Stomach (tissue), 9 donors: Measurements from ENCODE around the gene TTC7B. TPM values are rescaled to one million over a fixed set of nuclear protein-coding genes. Genes with fewer than 3 reads are reported as not detected.

Experiments
- DNase-seq, 2 donors: peaks; one replicate each; pipeline versions ENCODE4 v3.0.0 to v3.0.0-alpha.2; 2013 to 2019
- H3K27ac ChIP-seq, 5 donors: fragments of 200-600 bp in 4 of 5; sonication (generic) in 4 of 5; one replicate each; pipeline ENCODE4 v1.5.1; 2013 to 2019; ENCODE audit warnings: mild to moderate bottlenecking in 1 of 5, moderate library complexity in 1 of 5
- H3K27me3 ChIP-seq, 3 donors: fragments of 200-600 bp; sonication (generic); one replicate each; pipeline ENCODE4 v1.5.1; 2017 to 2019; ENCODE audit warnings: mixed run types in 1 of 3
- H3K36me3 ChIP-seq, 4 donors: fragments of 200-600 bp; sonication (generic); 1 replicate in 3 of 4; 2 replicates in 1 of 4; pipeline ENCODE4 v1.5.1; 2016 to 2019
- H3K4me1 ChIP-seq, 4 donors: fragments of 200-600 bp; sonication (generic); one replicate each; pipeline ENCODE4 v1.5.1; 2016 to 2019
- H3K4me3 ChIP-seq, 4 donors: fragments of 200-600 bp; sonication (generic) in 3 of 4; one replicate each; pipeline ENCODE4 v1.5.1; 2016 to 2019; ENCODE audit warnings: mild to moderate bottlenecking in 1 of 4
- H3K9me3 ChIP-seq, 4 donors: fragments of 200-600 bp; sonication (generic); one replicate each; pipeline ENCODE4 v1.5.1; 2016 to 2019
- EP300 ChIP-seq: sonication (generic); formaldehyde crosslinking; IDR thresholded peaks from one replicate; pipeline ENCODE4 v1.6.1; 2017; ENCODE audit warnings: antibody characterized with exemption
- POLR2A ChIP-seq, 4 donors: fragments of 450-650 bp; IDR thresholded peaks; one replicate each; pipeline ENCODE4 v1.6.1; 2016; ENCODE audit warnings: antibody characterized with exemption in 4 of 4, control low read depth in 2 of 4, mild to moderate bottlenecking in 1 of 4, moderate library complexity in 1 of 4
- POLR2AphosphoS5 ChIP-seq, 3 donors: sonication (generic); formaldehyde crosslinking; IDR thresholded peaks; one replicate each; pipeline ENCODE4 v1.6.1; 2016; ENCODE audit warnings: antibody characterized with exemption in 3 of 3
- WGBS, 5 donors: extraction: QIAGEN DNeasy Blood & Tissue Kit in 3 of 5; methylation state at CpG; one replicate each; pipeline versions ENCODE4 v1.1.5 to v1.1.7; 2013 to 2018; 5-methylcytosine and 5-hydroxymethylcytosine counted together
- intact Hi-C: fragments of 100-400 bp; cut with DNase I; formaldehyde crosslinking; loops from one replicate; pipeline ENCODE4 v1.15.1; 2023; ENCODE audit warnings: low total_unique reads
- polyA plus RNA-seq, 3 donors: library from polyadenylated mRNA; stranded (reverse); fragments of 200-250 nt; gene quantifications; one replicate each; pipeline ENCODE4 v1.2.3, GENCODE V29; 2013
- total RNA-seq, 5 donors: library from RNA; depleted of rRNA; stranded (reverse); fragments of >200 nt; gene quantifications; one replicate each; pipeline versions ENCODE4 v1.1.0 to v1.2.3, GENCODE V29; 2014 to 2016
- TF ChIP-seq, protein P1 (sequence below), 7 experiments: fragments of 450-650 bp in 4 of 7; fragments of 200-600 bp in 3 of 7; sonication (generic) in 3 of 7; IDR thresholded peaks; one replicate each; pipeline ENCODE4 v1.5.1; 2016 to 2019; ENCODE audit warnings: antibody characterized with exemption in 7 of 7, control low read depth in 2 of 7, mild to moderate bottlenecking in 1 of 7
- donor health status: healthy with polysubstance abuse.
- donor health status: Bipolar disorder and iron deficiency.
- donor health status: healthy.

TTC7B gene
- total and polyA plus RNA-seq, 8 donors = 6.8 to 110 (median 17.7) TPM

DNA sequence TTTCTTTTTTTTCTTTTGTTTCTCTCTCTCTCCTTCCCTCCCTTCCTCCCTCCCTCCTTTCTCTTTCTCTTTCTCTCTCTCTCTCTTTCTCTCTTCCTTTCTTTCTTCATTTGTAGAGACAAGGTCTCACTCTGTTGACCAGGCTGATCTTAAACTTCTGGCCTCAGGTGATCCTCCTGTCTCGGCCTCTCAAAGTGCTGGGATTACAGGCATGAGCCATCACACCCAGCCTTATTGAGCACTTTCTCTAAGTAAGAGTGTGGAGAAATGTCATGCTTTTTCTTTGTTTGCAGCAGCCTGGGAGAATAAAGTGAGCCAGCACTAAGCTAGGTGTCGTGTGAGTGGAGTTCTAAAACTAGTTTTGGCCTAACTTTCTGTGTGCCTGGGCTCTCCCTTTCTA is 74.0 kb downstream of the TTC7B start:
- intact Hi-C loops = no loop called here

DNA sequence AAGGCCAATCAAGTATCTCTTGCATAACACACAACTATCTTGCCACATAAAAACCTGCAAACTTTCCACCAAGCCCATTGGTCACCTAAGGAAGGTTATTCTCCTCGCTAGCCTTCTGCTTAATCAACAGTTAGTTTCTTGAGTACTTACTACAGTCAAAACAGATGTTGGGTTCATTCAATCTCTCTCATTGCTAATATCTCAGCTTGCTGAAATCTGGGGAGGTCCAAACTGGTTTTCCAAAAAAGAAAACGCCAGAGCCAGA is 74.6 kb downstream of the TTC7B start:
- DNase-seq = no peak
- WGBS, 5 donors = 89 to 95% (median 94%) methylated on average over 2 of the region's 2 CpGs
- intact Hi-C loops = no loop called here
- TF ChIP-seq POLR2A (IDR thresholded peaks at IDR 0.05) = no peak
- peaks cover 0 to 30% (median 12%) of the 10 kb centered on the region in 4 donors for H3K4me1 ChIP-seq
- peaks cover 0 to 8% (median 0%) of the 10 kb centered on the region in 4 donors for H3K36me3 ChIP-seq
- no peak overlapping the region for H3K27ac ChIP-seq
- H3K4me3 ChIP-seq = no peak overlapping the region
- H3K27me3 ChIP-seq = no peaks in the 10 kb centered on the region
- H3K9me3 ChIP-seq = no peaks in the 10 kb centered on the region

More for the DNA sequence above, 74.0 kb downstream of the TTC7B start:
- Histone ChIP-seq H3K4me3 (no peak overlapping the region), H3K27ac (peak overlapping the region in 2 of 5 donors; percentile 17 to 55), H3K9me3 (no peaks in the 10 kb centered on the region), H3K27me3 (no peaks in the 10 kb centered on the region), H3K36me3 (peaks cover 0 to 8% (median 0%) of the 10 kb centered on the region in 4 donors), H3K4me1 (peaks cover 0 to 30% (median 12%) of the 10 kb centered on the region in 4 donors)
- TF ChIP-seq, protein P1, sequence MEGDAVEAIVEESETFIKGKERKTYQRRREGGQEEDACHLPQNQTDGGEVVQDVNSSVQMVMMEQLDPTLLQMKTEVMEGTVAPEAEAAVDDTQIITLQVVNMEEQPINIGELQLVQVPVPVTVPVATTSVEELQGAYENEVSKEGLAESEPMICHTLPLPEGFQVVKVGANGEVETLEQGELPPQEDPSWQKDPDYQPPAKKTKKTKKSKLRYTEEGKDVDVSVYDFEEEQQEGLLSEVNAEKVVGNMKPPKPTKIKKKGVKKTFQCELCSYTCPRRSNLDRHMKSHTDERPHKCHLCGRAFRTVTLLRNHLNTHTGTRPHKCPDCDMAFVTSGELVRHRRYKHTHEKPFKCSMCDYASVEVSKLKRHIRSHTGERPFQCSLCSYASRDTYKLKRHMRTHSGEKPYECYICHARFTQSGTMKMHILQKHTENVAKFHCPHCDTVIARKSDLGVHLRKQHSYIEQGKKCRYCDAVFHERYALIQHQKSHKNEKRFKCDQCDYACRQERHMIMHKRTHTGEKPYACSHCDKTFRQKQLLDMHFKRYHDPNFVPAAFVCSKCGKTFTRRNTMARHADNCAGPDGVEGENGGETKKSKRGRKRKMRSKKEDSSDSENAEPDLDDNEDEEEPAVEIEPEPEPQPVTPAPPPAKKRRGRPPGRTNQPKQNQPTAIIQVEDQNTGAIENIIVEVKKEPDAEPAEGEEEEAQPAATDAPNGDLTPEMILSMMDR (IDR thresholded peaks at IDR 0.05) = no peak
- TF ChIP-seq POLR2AphosphoS5 (IDR thresholded peaks at IDR 0.05) = no peak
- no peak for TF ChIP-seq EP300
- no peak for TF ChIP-seq POLR2A (IDR thresholded peaks at IDR 0.05)
- WGBS, 5 donors = 85 to 94% (median 92%) methylated on average over 2 of the region's 2 CpGs
- DNase-seq = no peak

DNA sequence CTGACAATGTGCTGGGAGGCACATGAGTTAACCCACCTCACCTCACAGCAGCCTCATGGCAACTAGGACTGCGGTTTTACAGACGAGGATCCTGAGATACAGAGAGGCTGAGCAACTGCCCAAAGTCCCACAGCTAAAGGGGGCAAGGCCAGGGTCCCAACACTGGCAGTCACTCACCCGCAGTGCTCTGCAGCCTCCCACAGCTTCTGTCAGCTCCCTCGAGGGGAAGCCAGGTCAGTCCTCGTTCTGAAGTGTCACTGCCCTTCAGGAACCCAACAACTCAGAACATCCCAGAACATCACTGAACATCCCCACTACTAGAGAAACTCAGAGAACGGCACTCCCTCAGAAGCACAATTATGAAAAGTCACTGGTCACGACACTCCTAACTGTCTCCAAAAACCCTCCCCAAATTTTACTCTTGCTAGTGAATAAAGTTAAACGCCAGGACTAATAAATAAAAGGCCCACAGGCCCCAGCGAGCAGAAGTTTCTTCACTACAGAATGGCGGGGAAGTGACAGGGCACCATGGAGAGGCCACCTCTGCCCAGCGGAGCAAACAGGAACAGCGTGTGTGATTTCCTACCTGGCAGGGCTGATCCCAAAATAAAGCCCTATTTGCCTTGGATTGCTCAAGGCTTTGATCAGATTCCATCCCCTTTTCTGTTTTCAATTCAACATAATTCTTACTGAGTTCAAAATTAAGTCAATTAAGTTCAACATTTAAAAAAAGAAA is 75.1 kb downstream of the TTC7B start:
- no peaks in the 10 kb centered on the region for H3K9me3 ChIP-seq
- no peak overlapping the region for H3K4me3 ChIP-seq
- intact Hi-C loops = no loop called here
- peaks cover 0 to 30% (median 12%) of the 10 kb centered on the region in 4 donors for H3K4me1 ChIP-seq
- peaks cover 0 to 8% (median 0%) of the 10 kb centered on the region in 4 donors for H3K36me3 ChIP-seq
- H3K27me3 ChIP-seq = no peaks in the 10 kb centered on the region
- WGBS, 5 donors = 86 to 93% (median 88%) methylated on average over 12 of the region's 12 CpGs
- TF ChIP-seq POLR2AphosphoS5 (IDR thresholded peaks at IDR 0.05) (no peak), POLR2A (IDR thresholded peaks at IDR 0.05) (no peak), EP300 (no peak)
- TF ChIP-seq, protein P1 (IDR thresholded peaks at IDR 0.05) = no peak
- DNase-seq = no peak
- H3K27ac ChIP-seq = no peak overlapping the region

DNA sequence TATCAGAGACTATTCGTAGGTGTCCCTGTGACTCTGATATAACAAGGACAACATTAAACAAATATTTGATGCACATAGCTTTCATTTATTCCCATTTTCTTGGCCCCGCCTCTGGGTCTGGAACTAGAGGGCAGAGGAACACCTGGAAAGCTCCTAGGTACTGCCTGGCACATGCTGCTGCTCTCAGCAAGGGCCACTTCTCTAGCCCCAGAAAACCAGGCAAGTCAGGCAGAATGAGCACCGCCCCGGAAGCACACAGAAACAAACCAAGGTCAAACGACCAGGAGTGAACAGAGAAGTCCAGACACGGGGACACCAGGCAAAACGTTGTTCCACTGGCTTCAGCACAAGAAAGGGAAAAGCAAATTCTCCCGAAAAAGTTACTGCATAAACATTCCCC is 76.1 kb downstream of the TTC7B start:
- H3K4me3 ChIP-seq = no peak overlapping the region

More for the DNA sequence above, 76.1 kb downstream of the TTC7B start:
- intact Hi-C loops = no loop called here
- Histone ChIP-seq H3K27ac (peak overlapping the region in 3 of 5 donors; percentile 6 to 39 (median 12)), H3K36me3 (peaks cover 0 to 8% (median 0%) of the 10 kb centered on the region in 4 donors), H3K9me3 (no peaks in the 10 kb centered on the region), H3K27me3 (no peaks in the 10 kb centered on the region), H3K4me1 (peaks cover 0 to 30% (median 12%) of the 10 kb centered on the region in 4 donors)
- TF ChIP-seq EP300 = no peak
- TF ChIP-seq POLR2A (IDR thresholded peaks at IDR 0.05) = no peak
- TF ChIP-seq, protein P1 (IDR thresholded peaks at IDR 0.05) = no peak
- TF ChIP-seq POLR2AphosphoS5 (IDR thresholded peaks at IDR 0.05) = no peak
- peak in 1 of 2 donors; percentile 32 for DNase-seq
- 51 to 76% (median 57%) methylated on average over 8 of the region's 8 CpGs for WGBS, 5 donors
